EH (cell line): ENCODE data around the gene OR52N1.

Experiments used
- DNase-seq: peaks from one replicate; pipeline ENCODE4 v3.0.0-alpha.2; 2015; ENCODE audit warnings: low read depth

The OR52N1 gene

DNA sequence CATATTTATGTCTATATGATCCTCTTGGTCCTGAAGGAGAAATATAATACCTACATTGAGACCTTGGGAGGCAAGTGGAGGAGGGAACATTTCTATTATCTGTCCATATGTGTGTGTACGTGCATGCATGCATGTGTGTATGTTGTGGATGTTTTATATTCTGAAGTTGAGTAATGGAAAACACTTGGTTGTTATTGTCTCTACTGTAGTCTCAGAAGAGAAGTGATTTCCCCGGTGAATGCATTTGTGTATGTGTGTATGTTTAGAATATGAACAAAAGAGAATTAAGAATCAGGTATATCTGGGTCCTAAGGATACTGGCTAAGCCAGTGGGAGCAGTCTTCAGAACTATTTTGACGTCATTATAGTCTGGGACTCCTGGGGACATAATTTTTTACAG lies at the start of gene OR52N1:
Gene OR52N1 (minus strand): TSS at position 101 of the 400 bp plus-strand sequence. CDS start 2,449 bp downstream, outside the sequence.
- DNase-seq: no peak

DNA sequence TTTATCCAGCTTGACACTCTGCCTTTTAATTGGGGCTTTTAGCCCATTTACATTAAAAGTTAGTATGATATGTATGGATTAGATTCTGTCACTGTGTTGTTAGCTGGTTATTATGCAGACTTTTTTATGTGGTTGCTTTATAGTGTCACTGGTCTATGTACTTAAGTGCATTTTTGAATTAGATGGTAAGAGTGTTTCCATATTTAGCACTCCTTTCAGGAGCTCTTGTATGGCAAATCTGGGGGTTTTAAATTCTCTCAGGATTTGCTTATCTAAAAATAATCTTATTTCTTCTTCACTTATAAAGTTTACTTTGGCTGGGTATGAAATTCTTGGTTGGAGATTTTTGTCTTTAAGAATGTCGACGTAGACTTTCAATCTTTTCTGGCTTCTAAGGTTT lies 46.6 kb upstream of the OR52N1 start:
- no peak for DNase-seq

DNA sequence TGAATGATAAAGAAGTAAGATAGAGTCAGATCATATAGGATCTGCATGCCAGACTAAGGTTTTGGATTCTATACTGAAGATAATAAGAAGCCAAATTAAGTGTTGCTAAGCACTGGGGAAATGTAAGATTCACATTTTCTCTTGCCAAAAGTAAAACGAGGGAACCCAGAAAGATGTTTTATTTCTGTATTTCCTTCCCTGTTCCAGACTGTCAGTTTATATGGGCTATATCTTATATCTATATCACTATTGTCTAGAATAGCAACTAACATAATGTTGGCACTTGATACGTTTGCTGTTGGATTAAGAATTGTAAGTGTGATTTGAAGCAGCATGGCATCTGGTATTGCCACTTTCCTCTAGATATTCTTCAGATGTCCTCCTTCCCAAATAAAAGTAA lies 42.4 kb upstream of the OR52N1 start:
- no peak for DNase-seq

DNA sequence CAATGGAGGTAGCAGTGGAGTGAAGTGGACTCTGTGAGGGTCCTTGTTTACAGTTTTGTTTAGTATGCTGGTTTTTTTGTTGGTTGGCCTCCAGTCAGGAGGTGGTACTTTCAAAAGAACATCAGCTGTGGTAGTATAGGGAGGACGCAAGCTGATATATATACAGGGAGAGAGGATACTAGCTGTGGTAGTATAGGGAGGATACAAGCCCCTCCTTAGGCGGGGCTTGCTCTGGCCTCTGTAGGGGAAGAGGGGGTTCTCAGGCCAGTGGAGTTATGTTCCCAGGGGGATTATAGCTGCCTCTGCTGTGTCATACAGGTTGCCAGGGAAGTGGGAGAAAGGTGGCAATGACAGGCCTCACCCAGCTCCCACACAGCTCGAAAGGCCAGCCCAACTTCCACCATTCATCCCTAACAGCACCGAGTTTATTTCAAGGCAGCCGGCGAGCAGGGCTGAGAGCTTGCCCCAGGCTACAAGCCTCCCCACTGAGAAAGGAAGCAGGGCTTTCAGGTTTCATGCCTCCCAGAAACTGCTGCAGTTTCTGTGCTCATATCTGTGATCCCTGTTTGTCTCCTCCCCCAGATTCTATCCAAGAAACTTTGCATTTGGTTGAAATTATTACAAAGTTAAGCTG lies 40.2 kb upstream of the OR52N1 start:
- no peak for DNase-seq

DNA sequence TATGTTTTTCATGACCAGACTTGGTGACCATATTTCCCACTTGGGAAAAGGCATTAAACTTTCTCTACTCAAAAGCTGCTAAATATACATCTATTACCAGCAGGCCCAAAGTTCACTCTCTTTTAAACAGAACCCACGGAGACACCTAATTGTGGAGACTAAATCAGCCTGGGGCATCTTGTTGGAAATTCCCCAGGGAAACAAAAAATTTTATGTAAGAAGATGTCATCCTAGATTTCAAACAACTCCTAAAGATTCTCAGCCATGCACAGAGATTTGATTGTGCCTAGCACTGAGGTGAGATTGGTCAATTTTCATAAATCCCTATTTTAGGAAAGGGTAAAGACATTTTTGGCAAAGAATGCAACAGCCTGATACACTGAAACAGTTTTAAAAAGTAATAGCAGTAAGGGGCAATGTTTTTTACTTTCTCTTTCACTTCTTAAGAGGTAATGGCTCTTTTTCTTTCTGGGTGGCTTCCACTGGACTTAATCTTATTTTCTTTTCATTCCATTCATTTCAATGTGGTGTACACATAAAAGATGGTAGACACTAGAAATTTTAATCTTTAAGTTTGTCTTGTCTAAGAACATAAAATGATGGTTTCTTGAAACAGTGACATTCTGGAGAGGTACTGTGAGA lies 27.3 kb upstream of the OR52N1 start:
- peak; percentile 6 for DNase-seq

DNA sequence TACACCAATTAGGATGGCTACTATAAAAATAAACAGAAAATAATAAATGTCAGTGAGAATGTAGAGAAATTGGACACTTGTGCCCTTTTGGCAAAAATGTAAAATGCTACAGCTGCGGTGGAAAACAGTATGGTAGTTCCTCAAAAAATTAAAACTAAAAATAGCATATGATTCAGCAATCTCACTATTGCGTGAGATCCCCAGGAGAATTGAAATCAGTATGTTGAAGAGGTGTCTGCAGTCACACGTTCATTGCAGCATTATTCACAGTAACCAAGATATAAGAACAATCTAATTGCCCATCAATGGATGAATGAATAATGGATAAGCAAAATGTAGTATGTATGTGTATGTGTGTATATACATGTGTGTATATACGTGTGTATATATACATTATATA lies 24.5 kb upstream of the OR52N1 start:
- no peak for DNase-seq

DNA sequence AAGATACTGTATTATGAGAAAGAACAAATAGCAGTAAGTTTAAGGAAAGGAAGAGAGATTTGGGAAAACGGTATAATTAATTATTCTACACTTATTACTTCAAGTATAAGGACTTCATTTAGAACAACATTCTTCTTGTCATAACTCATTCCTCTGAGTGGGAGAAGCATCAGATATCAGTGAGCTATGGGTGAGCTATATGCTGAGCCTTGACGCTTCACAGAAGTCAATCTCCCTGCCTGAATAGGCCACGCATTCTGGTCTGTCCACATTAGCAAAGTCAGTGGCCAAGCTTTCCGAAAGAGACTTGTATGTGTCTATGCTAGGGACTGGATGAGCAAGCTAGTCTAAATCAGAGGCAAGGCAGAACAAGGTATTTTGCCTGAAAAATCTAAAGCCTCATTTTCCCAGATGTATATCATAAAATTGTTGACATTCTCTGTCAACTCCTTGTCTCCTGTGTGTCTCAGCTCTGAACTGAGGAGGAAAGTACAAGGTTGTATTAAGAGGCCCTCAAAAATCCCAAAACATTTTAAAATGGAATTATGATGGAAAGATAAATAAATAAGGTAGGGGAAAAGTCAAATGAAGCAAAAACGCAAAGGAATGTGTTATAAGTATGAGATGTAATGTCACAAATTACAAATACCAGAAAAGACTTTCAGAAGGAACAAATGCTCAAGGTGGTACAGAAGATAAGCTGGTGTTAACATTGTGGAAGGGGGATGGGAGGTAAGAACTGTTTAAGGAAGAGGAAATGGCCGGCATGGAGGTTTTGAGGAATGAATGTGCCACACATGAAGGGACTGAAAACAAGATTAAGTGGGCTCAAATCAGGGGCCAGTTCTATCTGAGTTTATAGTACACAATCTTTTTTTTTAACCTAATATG lies 19.1 kb upstream of the OR52N1 start:
- no peak for DNase-seq

DNA sequence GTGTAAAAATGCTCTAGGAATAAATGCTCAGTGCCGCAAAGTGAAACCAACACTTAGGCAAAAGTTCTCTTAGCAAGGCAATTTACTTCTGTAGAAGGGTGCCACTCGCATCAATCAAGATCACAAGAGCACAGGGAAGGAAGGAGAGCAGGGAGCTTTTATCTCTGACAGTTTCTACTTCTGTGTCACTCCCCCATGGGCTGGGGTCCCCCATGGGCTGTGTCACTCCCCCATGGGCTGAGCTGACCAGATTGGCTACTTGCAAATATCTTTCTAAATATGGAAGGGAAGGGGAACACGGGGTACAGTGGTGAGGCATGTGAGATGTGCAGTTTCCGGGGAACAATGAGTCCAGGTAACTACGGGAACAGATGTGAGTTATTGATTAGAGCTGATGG lies 18.1 kb upstream of the OR52N1 start:
- DNase-seq: peak; percentile 12

DNA sequence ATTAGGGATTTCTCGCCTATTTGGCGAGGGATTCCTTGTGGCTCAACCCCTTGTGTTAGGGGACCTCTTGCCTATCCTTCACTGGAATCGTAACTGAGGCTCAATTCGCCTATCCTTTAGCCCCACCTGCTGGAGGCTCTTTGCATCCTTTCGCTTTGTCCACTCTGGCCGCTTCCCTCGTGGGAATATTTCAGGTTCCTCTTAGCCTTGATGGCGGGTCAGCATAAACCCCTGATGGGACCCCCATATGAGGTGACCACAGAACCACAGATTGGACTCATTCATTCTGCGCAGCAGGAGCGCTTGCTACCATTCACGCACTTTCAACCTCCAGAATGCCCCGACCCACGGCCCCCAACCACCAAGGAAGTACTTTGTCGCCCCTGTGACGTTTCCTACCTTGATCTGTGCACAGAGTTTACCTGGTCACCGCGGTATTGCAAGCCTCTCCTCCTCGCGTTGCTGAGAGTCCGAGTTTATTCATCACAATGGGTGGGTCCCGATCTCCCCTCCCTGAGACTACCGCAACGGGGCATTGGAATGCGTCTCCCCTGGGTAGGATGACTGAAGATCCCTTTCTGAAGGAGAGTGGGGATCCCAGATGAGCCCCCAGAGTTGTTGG lies 17.5 kb upstream of the OR52N1 start, which contains the start of gene OR52N2:
Gene OR52N2 (plus strand): TSS at position 425 of the 622 bp plus-strand sequence. CDS start 11,412 bp downstream, outside the sequence.
- peak; percentile 71 for DNase-seq

DNA sequence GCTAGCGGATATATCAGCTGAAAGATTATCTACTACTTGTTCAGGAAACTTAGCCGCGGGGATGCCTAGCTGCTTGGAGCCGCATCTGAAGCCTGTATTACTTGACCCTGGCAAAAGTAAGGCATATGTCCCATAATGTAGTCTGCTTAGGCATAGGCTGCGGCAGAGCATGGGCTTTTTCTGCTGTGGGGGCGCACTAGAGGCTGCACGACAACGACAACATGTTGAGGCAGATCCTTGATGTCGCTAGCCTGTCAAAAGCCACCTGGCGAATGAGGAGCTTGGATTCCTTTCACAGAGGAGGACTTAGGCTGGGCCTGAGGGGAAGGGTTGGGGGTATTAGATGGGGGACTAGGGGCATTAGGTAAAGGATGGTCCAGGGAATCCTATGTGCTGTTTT lies 16.5 kb upstream of the OR52N1 start:
- DNase-seq: no peak

DNA sequence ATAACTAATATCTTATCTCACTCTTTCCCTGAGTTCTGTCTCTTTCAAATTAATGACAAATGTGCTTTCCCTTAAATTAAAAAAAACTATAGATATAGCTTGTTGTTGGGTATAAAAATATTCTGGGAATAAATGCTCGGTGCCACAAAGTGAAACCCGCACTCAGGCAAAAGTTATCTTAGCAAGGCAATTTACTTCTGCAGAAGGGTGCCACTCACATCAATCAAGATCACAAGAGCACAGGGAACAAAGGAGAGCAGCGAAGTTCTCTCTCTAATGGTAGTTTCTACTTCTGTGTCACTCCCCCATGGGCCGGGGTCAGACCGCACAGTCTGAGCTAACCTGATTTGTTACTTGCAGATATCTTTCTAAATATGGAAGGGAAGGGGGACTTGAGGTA lies 12.9 kb upstream of the OR52N1 start:
- DNase-seq: no peak

DNA sequence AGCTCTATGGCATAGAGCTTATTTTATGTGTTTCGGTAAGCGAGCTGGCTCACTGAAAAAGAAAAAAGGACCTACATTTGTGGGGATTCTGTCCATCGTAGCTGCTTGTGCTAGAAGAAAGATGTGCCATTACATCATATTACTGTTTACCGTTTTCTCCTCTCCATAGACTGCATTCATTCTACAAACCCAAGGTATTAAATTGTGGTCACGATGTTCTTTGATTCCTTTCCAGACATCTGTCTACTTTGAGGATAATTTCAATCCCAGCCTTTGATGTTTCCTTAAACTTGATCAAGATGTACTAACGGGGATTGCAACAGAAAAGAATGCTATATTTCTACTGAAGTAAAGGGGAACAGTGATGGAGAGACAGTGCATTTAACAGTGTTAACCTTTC lies 5.5 kb upstream of the OR52N1 start:
- DNase-seq: no peak

DNA sequence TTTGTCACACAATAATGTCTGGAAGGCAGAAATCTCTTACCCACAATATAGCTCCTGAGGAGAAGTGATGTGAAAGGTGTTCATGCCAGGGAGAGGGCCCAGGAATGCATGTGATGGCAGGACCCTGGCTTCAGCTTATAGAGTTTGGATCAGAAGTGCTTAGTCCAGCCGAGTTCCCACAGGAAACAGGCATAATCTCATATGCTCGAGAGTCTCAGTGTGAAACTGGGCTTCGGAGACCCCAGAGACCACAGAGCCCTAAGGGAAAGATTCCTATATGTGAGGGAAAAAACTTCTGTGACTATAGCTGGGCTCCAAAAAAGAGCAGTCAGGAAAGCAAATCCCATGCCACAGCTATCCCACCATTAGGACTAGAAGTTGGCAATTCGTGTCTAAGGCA lies 7.8 kb downstream of the OR52N1 start, which contains the start of gene OR52N5:
Gene OR52N5 (minus strand): TSS at position 101 of the 400 bp plus-strand sequence. CDS start 4,721 bp downstream, outside the sequence.
- DNase-seq: no peak

DNA sequence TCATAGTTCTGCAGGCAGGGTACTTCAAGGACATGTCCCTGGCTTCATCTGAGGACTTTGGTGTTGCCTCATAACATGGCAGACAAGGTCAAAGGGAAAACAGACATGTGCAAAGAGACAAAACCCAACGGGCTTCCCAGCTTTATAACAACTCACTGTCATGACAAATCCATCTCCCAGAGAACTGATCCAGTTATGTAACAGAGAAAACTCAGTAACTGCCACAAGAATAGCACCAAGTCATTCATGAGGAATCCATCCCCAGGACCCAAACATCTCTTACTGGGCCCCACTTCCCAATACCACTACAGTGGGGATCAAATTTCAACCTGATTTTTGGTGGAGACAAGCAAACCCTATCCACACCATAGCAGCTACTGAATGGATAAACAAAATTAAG lies 24.0 kb downstream of the OR52N1 start:
- DNase-seq: no peak

DNA sequence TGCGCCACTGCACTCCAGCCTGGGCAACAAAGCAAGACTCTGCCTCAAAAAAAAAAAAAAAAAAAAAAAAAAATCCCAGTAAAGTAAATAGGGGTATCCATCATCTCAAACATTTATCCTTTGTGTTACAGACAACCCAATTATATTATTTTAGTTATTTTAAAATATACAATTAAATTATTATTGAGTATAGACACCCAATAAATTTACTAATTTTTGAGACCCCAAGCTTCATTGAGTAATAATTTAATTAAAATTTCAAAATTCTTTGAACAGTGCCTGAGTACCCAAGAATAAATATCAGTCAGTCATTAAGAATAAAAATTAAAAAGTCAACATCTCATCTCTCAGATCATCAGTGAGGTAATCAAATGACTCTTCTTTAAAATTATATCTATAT lies 37.1 kb downstream of the OR52N1 start, which contains the start of gene OR52N4:
Gene OR52N4 (plus strand): TSS at position 301 of the 400 bp plus-strand sequence. CDS start 498 bp downstream, outside the sequence.
- no peak for DNase-seq

DNA sequence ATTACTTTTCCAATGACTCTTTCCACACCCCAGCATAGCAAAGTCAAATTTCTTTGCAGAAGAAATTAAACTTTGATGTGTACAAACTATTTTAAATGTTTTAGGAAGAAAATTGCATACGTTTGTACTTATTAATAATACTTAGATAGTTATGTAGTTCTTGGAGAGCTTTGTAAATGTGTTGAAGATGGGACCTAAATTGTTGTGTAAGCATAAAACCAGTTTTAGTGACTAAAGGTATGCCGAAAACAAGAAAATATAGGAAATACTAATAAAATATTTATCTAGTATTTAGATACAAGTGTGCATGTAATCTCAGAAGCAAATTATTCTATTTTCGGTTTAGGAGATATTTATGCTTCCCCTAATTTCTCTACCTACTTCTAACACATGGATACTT lies 41.2 kb downstream of the OR52N1 start:
- DNase-seq: no peak

DNA sequence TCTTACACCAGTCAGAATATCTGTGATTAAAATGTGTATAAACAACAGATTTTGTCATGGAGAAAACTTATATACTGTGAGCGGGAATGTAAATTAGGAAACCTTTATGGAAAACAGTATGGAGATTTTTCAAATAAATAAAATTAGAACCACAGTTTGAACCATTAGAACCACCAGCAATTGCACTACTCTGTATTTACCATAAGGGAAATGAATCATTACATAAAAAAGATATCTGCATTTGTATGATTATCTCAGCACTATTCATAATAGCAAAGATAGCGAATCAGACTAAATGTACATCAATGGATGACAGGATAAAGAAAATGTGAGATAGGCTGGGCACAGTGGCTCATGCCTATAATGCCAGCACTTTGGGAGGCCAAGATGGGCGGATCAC lies 44.5 kb downstream of the OR52N1 start:
- DNase-seq: no peak

DNA sequence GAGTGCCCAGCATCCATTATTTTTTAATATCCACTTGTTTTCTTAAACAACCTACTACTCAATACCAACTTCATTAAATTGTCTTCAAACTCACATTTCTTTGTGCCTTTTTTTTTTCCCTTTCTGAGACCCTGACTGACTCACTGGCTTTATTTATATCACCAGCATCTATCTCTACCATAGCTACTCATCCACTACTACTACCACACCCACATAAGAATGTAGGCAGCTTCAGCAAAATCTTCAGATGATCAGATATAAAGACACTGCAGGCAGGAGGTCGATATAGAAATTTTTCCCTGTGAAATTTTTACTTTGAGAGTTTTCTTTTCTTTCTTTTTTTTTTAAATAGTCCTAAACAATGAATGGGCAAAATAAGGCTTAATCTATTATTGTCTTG lies 52.6 kb downstream of the OR52N1 start:
- DNase-seq: no peak

DNA sequence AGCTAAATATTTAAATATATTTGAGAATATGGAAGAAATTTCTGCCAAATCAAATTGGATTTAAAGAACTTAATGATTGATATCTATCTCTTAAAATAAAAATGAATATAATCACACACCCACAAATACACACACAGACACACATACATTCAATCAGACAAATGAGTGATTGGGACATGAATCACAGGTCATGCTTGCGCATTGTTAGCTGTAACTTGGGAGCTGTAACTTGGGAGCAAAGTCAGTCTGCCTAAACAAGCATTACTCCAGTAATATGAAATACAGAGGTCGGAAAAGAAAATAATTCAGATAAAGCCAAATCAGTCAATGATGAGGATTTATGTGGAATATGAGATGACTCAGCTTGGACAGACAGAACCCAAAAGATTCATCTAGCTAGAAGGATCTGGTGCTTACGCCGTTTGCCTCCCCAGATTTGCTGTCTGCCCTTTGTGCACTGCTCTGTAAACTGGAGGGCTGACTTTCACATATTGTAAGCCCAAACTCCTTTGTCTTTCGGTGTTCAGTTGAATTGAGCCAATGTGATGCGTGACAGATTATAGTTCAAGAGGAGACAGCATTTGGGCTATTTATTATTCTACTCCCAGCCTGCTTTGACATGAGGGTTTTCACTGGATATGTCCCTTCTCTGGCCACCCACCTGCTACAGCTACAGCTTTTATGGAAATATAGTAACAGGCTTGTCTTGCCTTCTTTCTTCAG lies 53.2 kb downstream of the OR52N1 start:
- DNase-seq: no peak

DNA sequence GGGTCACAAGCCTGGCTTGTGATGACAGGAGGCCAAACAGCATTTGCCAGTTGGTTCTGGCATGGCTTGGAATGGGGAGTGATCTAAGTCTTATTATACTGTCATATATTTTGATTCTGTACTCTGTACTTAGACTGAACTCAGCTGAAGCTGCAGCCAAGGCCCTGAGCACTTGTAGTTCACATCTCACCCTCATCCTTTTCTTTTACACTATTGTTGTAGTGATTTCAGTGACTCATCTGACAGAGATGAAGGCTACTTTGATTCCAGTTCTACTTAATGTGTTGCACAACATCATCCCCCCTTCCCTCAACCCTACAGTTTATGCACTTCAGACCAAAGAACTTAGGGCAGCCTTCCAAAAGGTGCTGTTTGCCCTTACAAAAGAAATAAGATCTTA lies 54.0 kb downstream of the OR52N1 start:
- peak; percentile 13 for DNase-seq
